HepG2 (cell line): Measurements from ENCODE around the gene TMEM9. TPM values are rescaled to one million over a fixed set of nuclear protein-coding genes. Genes with fewer than 3 reads are reported as not detected.

Experiments
- ARID3A ChIP-seq: IDR thresholded peaks from 2 replicates; pipeline ENCODE4 v1.6.1; 2012; ENCODE audit warnings: low read depth, low read length, improper control_type of control experiment
- BCLAF1 ChIP-seq: fragments of 450-650 bp; IDR thresholded peaks from 2 replicates; pipeline ENCODE4 v1.6.1; 2017; ENCODE audit warnings: mild to moderate bottlenecking
- DDIT3 ChIP-seq: sonication (generic); formaldehyde crosslinking; IDR thresholded peaks from 2 replicates; pipeline ENCODE4 v1.4.0; 2020; ENCODE audit warnings: mild to moderate bottlenecking, missing genetic modification reagents
- GMEB2 ChIP-seq: IDR thresholded peaks from 2 replicates; pipeline ENCODE4 v1.6.1; 2016; ENCODE audit warnings: missing biosample characterization, missing genetic modification reagents, low read depth
- HES4 ChIP-seq: sonication (generic); formaldehyde crosslinking; IDR thresholded peaks from 2 replicates; pipeline ENCODE4 v1.9.0; 2021; ENCODE audit warnings: mild to moderate bottlenecking, missing genetic modification reagents, borderline replicate concordance
- HMGXB4 ChIP-seq, 2 experiments: sonication (generic) in 1 of 2; formaldehyde crosslinking in 1 of 2; IDR thresholded peaks; 2 replicates each; pipeline versions ENCODE4 v1.4.0 to v1.6.1; 2018 to 2020; ENCODE audit warnings: missing genetic modification reagents in 2 of 2, borderline replicate concordance in 1 of 2, low read depth in 1 of 2, mild to moderate bottlenecking in 1 of 2, missing biosample characterization in 1 of 2
- HOXA3 ChIP-seq: sonication (generic); formaldehyde crosslinking; IDR thresholded peaks from 2 replicates; pipeline ENCODE4 v1.5.0; 2020; ENCODE audit warnings: missing genetic modification reagents
- KLF15 ChIP-seq: sonication (generic); formaldehyde crosslinking; IDR thresholded peaks from 2 replicates; pipeline ENCODE4 v1.8.1; 2023; ENCODE audit warnings: borderline replicate concordance, mild to moderate bottlenecking, inconsistent platforms, missing genetic modification reagents, mixed read lengths
- KMT2B ChIP-seq: IDR thresholded peaks from 2 replicates; pipeline ENCODE4 v1.6.1; 2016; ENCODE audit warnings: missing genetic modification reagents, missing compliant biosample characterization
- NKX3-1 ChIP-seq: sonication (generic); formaldehyde crosslinking; IDR thresholded peaks from 2 replicates; pipeline ENCODE4 v1.5.0; 2020; ENCODE audit warnings: missing genetic modification reagents
- REPIN1 ChIP-seq: sonication (generic); formaldehyde crosslinking; IDR thresholded peaks from 2 replicates; pipeline ENCODE4 v1.8.0; 2022; ENCODE audit warnings: missing genetic modification reagents, low read depth, mild to moderate bottlenecking, borderline replicate concordance
- RORA ChIP-seq: sonication (generic); formaldehyde crosslinking; IDR thresholded peaks from 2 replicates; pipeline ENCODE4 v1.5.0; 2020; ENCODE audit warnings: mild to moderate bottlenecking, missing genetic modification reagents, moderate library complexity
- ZBTB38 ChIP-seq: sonication (generic); formaldehyde crosslinking; IDR thresholded peaks from 2 replicates; pipeline ENCODE4 v1.5.1; 2020; ENCODE audit warnings: mild to moderate bottlenecking, missing genetic modification reagents
- ZNF720 ChIP-seq: sonication (generic); formaldehyde crosslinking; IDR thresholded peaks from 2 replicates; pipeline ENCODE4 v1.4.0; 2020; ENCODE audit warnings: missing genetic modification reagents
- ZNF780A ChIP-seq: sonication (generic); formaldehyde crosslinking; IDR thresholded peaks from 2 replicates; pipeline ENCODE4 v1.8.0; 2022; ENCODE audit warnings: mild to moderate bottlenecking, missing genetic modification reagents, moderate library complexity
- ZNF883 ChIP-seq: sonication (generic); formaldehyde crosslinking; IDR thresholded peaks from 2 replicates; pipeline ENCODE4 v1.5.1; 2020; ENCODE audit warnings: mild to moderate bottlenecking, missing genetic modification reagents; ENCODE audit errors: not compliant biosample characterization
- ZNF891 ChIP-seq: sonication (generic); formaldehyde crosslinking; IDR thresholded peaks from 2 replicates; pipeline ENCODE4 v1.5.0; 2020; ENCODE audit warnings: mild to moderate bottlenecking, missing genetic modification reagents
- polyA plus RNA-seq, 8 experiments: library from polyadenylated mRNA; depleted of rRNA in 3 of 8; stranded (reverse) in 7 of 8; unstranded in 1 of 8; fragments of >200 nt; fragmentation: Illumina TruSeq in 4 of 8; extraction: Trizol in 4 of 8; gene quantifications; 2 replicates each; pipeline versions ENCODE4 v1.2.1 to v1.2.3, GENCODE V29; 2011 to 2016; ENCODE audit warnings: low read depth in 4 of 8, missing spikeins in 1 of 8, mixed read lengths in 1 of 8; ENCODE audit not compliant: insufficient read depth in 1 of 8
- total RNA-seq, 5 experiments: library from RNA; depleted of rRNA; stranded (reverse); fragments of >200 nt; fragmentation: Illumina TruSeq; extraction: Trizol; gene quantifications; 2 replicates each; pipeline ENCODE4 v1.2.3, GENCODE V29; 2016; ENCODE audit warnings: low read depth in 1 of 5

TMEM9 gene
- total and polyA plus RNA-seq, 2 of the 13 experiments (the other 11 are each of a cell fraction or from before 2014, with no cell fraction given): 60.9 to 102 TPM

GRCh38 chr1:201171063-201172036, 17.1 kb upstream of the TMEM9 start (continued):
- peak; percentile 35 to 86; a peak in 1 of 4 replicates for TF ChIP-seq HMGXB4 (CRISPR knock-in tag; IDR thresholded peaks at IDR 0.05; ENCODE audit: borderline replicate concordance in 1 of 2, low read depth in 1 of 2)
- no peak for TF ChIP-seq ZNF883
- no peak for TF ChIP-seq ZNF780A (CRISPR knock-in tag)
- no peak; the same call in 1 of the 2 replicates for TF ChIP-seq NKX3-1
- TF ChIP-seq DDIT3 (CRISPR knock-in tag): no peak
- TF ChIP-seq GMEB2 (CRISPR knock-in tag): no peak
- no peak for TF ChIP-seq RORA
- no peak for TF ChIP-seq KLF15
- TF ChIP-seq HOXA3 (CRISPR knock-in tag): no peak
- no peak; the same call in none of the 2 replicates for TF ChIP-seq REPIN1
- no peak for TF ChIP-seq HES4 (CRISPR knock-in tag)
- TF ChIP-seq KMT2B (CRISPR knock-in tag): no peak
- no peak for TF ChIP-seq ARID3A
- TF ChIP-seq ZNF891 (CRISPR knock-in tag): no peak; the same call in 1 of the 2 replicates
- no peak for TF ChIP-seq ZBTB38 (CRISPR knock-in tag)
- no peak for TF ChIP-seq BCLAF1
- TF ChIP-seq ZNF720: no peak
